Endothelial cell of umbilical vein (primary cell): Measurements from ENCODE around the gene UST. TPM values are rescaled to one million over a fixed set of nuclear protein-coding genes. Genes with fewer than 3 reads are reported as not detected.

Source experiments
- BruUV-seq: library from RNA; stranded (reverse); fragments of 400-500 nt; replicated peaks from 2 replicates; lab custom pipeline; 2021; lab: Mats Ljungman, UMichigan
- CTCF ChIA-PET: fragments of 300-600, 350-600 bp; sonication (Branson Sonifier 250); formaldehyde crosslinking; loops from one replicate; lab custom pipeline; 2021; ENCODE audit warnings: antibody characterized with exemption, inconsistent platforms; lab: Charles Lee
- POLR2A ChIA-PET: fragments of 300-600, 350-600 bp; sonication (Branson Sonifier 250); formaldehyde crosslinking; loops from one replicate; lab custom pipeline; 2021; ENCODE audit warnings: antibody characterized with exemption, inconsistent platforms; lab: Charles Lee
- DNase-seq: peaks from one replicate; pipeline ENCODE4 v3.0.0-alpha.2; 2011; ENCODE audit warnings: low read depth, low spot score
- FAIRE-seq: peaks from 2 replicates; lab custom pipeline; 2011; peaks lifted over from hg19 to GRCh38; lab: Jason Lieb, UNC
- H2AFZ ChIP-seq: 2 replicates; pipeline ENCODE4 v1.6.0; 2012; ENCODE audit warnings: low read depth, low read length, control low read depth, inconsistent platforms
- H3K27ac ChIP-seq: 2 replicates; pipeline ENCODE4 v1.5.1; 2011; ENCODE audit warnings: low read depth, mild to moderate bottlenecking, control low read depth, low read length, moderate library complexity; ENCODE audit not compliant: insufficient read depth
- H3K27me3 ChIP-seq, 2 experiments: 2 replicates each; pipeline versions ENCODE4 v1.6.0 to v1.6.1; 2011; ENCODE audit warnings: low read length in 2 of 2, mixed read lengths in 1 of 2; ENCODE audit not compliant: control insufficient read depth in 2 of 2, insufficient read depth in 2 of 2
- H3K36me3 ChIP-seq, 2 experiments: 2 replicates in 1 of 2; 3 replicates in 1 of 2; pipeline ENCODE4 v1.5.1; 2011; ENCODE audit warnings: low read length in 2 of 2, mild to moderate bottlenecking in 1 of 2, moderate library complexity in 1 of 2; ENCODE audit not compliant: control insufficient read depth in 2 of 2, insufficient read depth in 2 of 2; ENCODE audit errors: extremely low read depth in 1 of 2
- H3K4me1 ChIP-seq: 3 replicates; pipeline ENCODE4 v1.5.1; 2011; ENCODE audit warnings: mild to moderate bottlenecking, low read length; ENCODE audit not compliant: control insufficient read depth, insufficient read depth; ENCODE audit errors: extremely low read depth
- H3K4me2 ChIP-seq: 2 replicates; pipeline ENCODE4 v1.6.1; 2011; ENCODE audit warnings: low read length, control low read depth, mixed read lengths; ENCODE audit not compliant: insufficient read depth
- H3K4me3 ChIP-seq, 3 experiments: fragments of 200-600 bp in 1 of 3; sonication (generic), shearing (Covaris generic) in 1 of 3; replicated peaks in 1 of 3; 2 replicates each; pipeline ENCODE4 v1.5.1; 2011 to 2016; ENCODE audit warnings: control low read depth in 3 of 3, low read length in 3 of 3, mild to moderate bottlenecking in 2 of 3, inconsistent platforms in 1 of 3, low read depth in 1 of 3, moderate library complexity in 1 of 3; ENCODE audit not compliant: insufficient read depth in 1 of 3
- H3K79me2 ChIP-seq: 2 replicates; pipeline ENCODE4 v1.6.0; 2012; ENCODE audit warnings: low read length, inconsistent platforms; ENCODE audit not compliant: control insufficient read depth, insufficient read depth
- H3K9ac ChIP-seq: replicated peaks from 2 replicates; pipeline ENCODE3; 2011; ENCODE audit warnings: low read length, control low read depth; ENCODE audit not compliant: insufficient read depth; ENCODE audit errors: extremely low read depth
- H3K9me1 ChIP-seq: replicated peaks from 3 replicates; pipeline ENCODE4 v1.6.0; 2011; ENCODE audit warnings: mild to moderate bottlenecking, low read length; ENCODE audit not compliant: control insufficient read depth, insufficient read depth; ENCODE audit errors: extremely low read depth
- H3K9me3 ChIP-seq: replicated peaks from 2 replicates; pipeline ENCODE4 v1.5.1; 2012; ENCODE audit warnings: low read length, inconsistent platforms; ENCODE audit not compliant: control insufficient read depth, insufficient read depth
- H4K20me1 ChIP-seq: replicated peaks from 2 replicates; pipeline ENCODE3; 2011; ENCODE audit warnings: mild to moderate bottlenecking, low read length; ENCODE audit not compliant: control insufficient read depth, insufficient read depth; ENCODE audit errors: extremely low read depth
- CTCF ChIP-seq, 2 donors: IDR thresholded peaks; 1 replicate in 1 of 2; 2 replicates in 1 of 2; pipeline ENCODE4 v1.5.1; 2011; ENCODE audit warnings: low read length in 2 of 2, mild to moderate bottlenecking in 2 of 2, moderate library complexity in 2 of 2, control low read depth in 1 of 2, inconsistent platforms in 1 of 2, low read depth in 1 of 2; ENCODE audit not compliant: insufficient read depth in 1 of 2; ENCODE audit errors: extremely low read depth in 1 of 2
- EZH2 ChIP-seq: IDR thresholded peaks from 2 replicates; pipeline ENCODE4 v1.6.1; 2012; ENCODE audit warnings: borderline replicate concordance, low read depth, mild to moderate bottlenecking, moderate library complexity, low read length, inconsistent platforms; ENCODE audit not compliant: severe bottlenecking
- FOS ChIP-seq: IDR thresholded peaks from 2 replicates; pipeline ENCODE4 v1.6.1; 2011; ENCODE audit warnings: mild to moderate bottlenecking, low read length, moderate library complexity, borderline replicate concordance; ENCODE audit not compliant: insufficient read depth
- GATA2 ChIP-seq: IDR thresholded peaks from 2 replicates; pipeline ENCODE4 v1.7.0; 2011; ENCODE audit warnings: low read depth, mild to moderate bottlenecking, moderate library complexity, mixed read lengths, low read length; ENCODE audit not compliant: insufficient read length, insufficient read depth
- JUN ChIP-seq: IDR thresholded peaks from 2 replicates; pipeline ENCODE4 v1.6.1; 2011; ENCODE audit warnings: borderline replicate concordance, low read depth; ENCODE audit not compliant: insufficient read length, insufficient read depth
- MYC ChIP-seq: IDR thresholded peaks from one replicate; pipeline ENCODE4 v1.6.1; 2011; ENCODE audit warnings: mild to moderate bottlenecking, low read depth, low read length
- POLR2A ChIP-seq: IDR thresholded peaks from 2 replicates; pipeline ENCODE4 v1.6.1; 2012; ENCODE audit warnings: low read depth, mild to moderate bottlenecking, control low read depth, low read length
- POLR2AphosphoS5 ChIP-seq: IDR thresholded peaks from 2 replicates; pipeline ENCODE4 v1.6.1; 2012; ENCODE audit warnings: low read depth, mild to moderate bottlenecking, control low read depth, low read length, moderate library complexity; ENCODE audit not compliant: insufficient read depth
- dilution Hi-C: fragments of 300-500 bp; cut with MboI; formaldehyde crosslinking; loops from one replicate; pipeline ENCODE4 v1.15.0; 2019; ENCODE audit warnings: low sequenced_read_pairs; ENCODE audit not compliant: extremely low pct_ligation_motif_present
- intact Hi-C: fragments of 100-400 bp; cut with micrococcal nuclease; formaldehyde crosslinking; loops from one replicate; pipeline ENCODE4 v1.10.0; 2022
- polyA plus RNA-seq, 4 experiments: library from polyadenylated mRNA; depleted of rRNA in 3 of 4; stranded (reverse) in 3 of 4; unstranded in 1 of 4; fragments of >200 nt; gene quantifications; 2 replicates each; pipeline versions ENCODE4 v1.2.1 to v1.2.3, GENCODE V29; 2011 to 2012; ENCODE audit warnings: missing spikeins in 1 of 4
- total RNA-seq: library from RNA; stranded (reverse); gene quantifications from 2 replicates; pipeline ENCODE4 v1.2.3, GENCODE V29; 2021
- TF ChIP-seq, protein P1 (sequence below): IDR thresholded peaks from 2 replicates; pipeline ENCODE4 v1.6.1; 2011; ENCODE audit not compliant: insufficient read depth, insufficient read length

Gene UST
- total and polyA plus RNA-seq, 2 donors (not counting 3 experiments of a cell fraction or from before 2014, with no cell fraction given), result 0.26 to 0.84 TPM

DNA sequence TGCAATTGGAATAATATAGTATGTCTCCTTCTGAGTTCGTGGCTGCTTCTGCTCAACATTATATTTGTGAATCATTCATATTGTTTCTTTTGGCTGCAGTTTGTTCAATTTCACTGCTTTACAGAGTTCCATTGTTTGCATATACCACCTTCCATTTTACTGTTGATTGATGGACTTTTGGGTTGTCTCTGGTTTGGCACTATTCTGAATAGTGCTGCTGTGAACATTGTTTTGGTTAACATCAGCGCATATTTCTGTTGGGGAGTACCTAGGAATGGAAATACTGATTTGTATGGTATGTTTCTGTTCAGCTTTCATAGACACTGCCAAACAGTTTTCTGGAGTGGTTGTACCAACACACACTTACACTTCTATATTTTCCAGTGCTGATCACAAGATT lies 46.9 kb downstream of the UST start:
- no peaks in the 10 kb centered on the region for H3K36me3 ChIP-seq
- dilution Hi-C loops (no loop called here), intact Hi-C loops (no loop called here)
- H3K9ac ChIP-seq, result no peak overlapping the region
- no TSS peak for BruUV-seq
- TF ChIP-seq MYC, result no peak
- no peak for TF ChIP-seq GATA2
- no peak for TF ChIP-seq POLR2AphosphoS5
- TF ChIP-seq FOS, result no peak
- TF ChIP-seq POLR2A, result no peak
- no peak for TF ChIP-seq JUN
- no peak for TF ChIP-seq CTCF (IDR thresholded peaks at IDR 0.05; ENCODE audit: extremely low read depth in 1 of 2, insufficient read depth in 1 of 2, low read depth in 1 of 2, low read length in 2 of 2)
- TF ChIP-seq, protein P1, sequence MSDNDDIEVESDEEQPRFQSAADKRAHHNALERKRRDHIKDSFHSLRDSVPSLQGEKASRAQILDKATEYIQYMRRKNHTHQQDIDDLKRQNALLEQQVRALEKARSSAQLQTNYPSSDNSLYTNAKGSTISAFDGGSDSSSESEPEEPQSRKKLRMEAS, result no peak
- TF ChIP-seq EZH2, result no peak
- no peaks in the 10 kb centered on the region for H3K79me2 ChIP-seq
- H4K20me1 ChIP-seq, result no peaks in the 10 kb centered on the region
- no peaks in the 10 kb centered on the region for H3K9me1 ChIP-seq
- ChIA-PET CTCF (no interaction called here), POLR2A (no interaction called here)
- FAIRE-seq, result no peak
- no peaks in the 10 kb centered on the region for H3K4me1 ChIP-seq
- H2AFZ ChIP-seq, result no peak overlapping the region
- H3K4me3 ChIP-seq, result no peak overlapping the region
- DNase-seq, result no peak
- H3K27ac ChIP-seq, result no peak overlapping the region
- no peaks in the 10 kb centered on the region for H3K27me3 ChIP-seq
- no peaks in the 10 kb centered on the region for H3K9me3 ChIP-seq
- H3K4me2 ChIP-seq, result no peak overlapping the region
